ENCODE results near the gene PIK3R2.

Gene PIK3R2

GRCh38 chr19:18185538-18185937 is 32.6 kb downstream of the PIK3R2 start:
- TF ChIP-seq, protein P1, sequence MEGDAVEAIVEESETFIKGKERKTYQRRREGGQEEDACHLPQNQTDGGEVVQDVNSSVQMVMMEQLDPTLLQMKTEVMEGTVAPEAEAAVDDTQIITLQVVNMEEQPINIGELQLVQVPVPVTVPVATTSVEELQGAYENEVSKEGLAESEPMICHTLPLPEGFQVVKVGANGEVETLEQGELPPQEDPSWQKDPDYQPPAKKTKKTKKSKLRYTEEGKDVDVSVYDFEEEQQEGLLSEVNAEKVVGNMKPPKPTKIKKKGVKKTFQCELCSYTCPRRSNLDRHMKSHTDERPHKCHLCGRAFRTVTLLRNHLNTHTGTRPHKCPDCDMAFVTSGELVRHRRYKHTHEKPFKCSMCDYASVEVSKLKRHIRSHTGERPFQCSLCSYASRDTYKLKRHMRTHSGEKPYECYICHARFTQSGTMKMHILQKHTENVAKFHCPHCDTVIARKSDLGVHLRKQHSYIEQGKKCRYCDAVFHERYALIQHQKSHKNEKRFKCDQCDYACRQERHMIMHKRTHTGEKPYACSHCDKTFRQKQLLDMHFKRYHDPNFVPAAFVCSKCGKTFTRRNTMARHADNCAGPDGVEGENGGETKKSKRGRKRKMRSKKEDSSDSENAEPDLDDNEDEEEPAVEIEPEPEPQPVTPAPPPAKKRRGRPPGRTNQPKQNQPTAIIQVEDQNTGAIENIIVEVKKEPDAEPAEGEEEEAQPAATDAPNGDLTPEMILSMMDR (IDR thresholded peaks at IDR 0.05; ENCODE audit: unreplicated experiment in 3 of 3), result no peak
- no peaks in the 10 kb centered on the region for H3K4me1 Mint-ChIP-seq
- no peaks in the 10 kb centered on the region for H3K36me3 Mint-ChIP-seq (ENCODE audit: low read depth)
- H3K27ac Mint-ChIP-seq, result no peak overlapping the region
- H3K9me3 Mint-ChIP-seq, result no peaks in the 10 kb centered on the region
- no peaks in the 10 kb centered on the region for H3K27me3 Mint-ChIP-seq (ENCODE audit: low read depth)
- H3K4me3 Mint-ChIP-seq, result no peak overlapping the region

- H3K27ac Mint-ChIP-seq, result no peak overlapping the region
- no peaks in the 10 kb centered on the region for H3K27me3 Mint-ChIP-seq (ENCODE audit: low read depth)
- no peaks in the 10 kb centered on the region for H3K36me3 Mint-ChIP-seq (ENCODE audit: low read depth)
- no peak overlapping the region for H3K4me3 Mint-ChIP-seq
- TF ChIP-seq, protein P1 (IDR thresholded peaks at IDR 0.05; ENCODE audit: unreplicated experiment in 3 of 3), result no peak
- H3K9me3 Mint-ChIP-seq, result no peaks in the 10 kb centered on the region
- H3K4me1 Mint-ChIP-seq, result peaks cover 14% of the 10 kb centered on the region
Observed at GRCh38 chr19:18190278-18190677, 37.3 kb downstream of the PIK3R2 start.

DNA sequence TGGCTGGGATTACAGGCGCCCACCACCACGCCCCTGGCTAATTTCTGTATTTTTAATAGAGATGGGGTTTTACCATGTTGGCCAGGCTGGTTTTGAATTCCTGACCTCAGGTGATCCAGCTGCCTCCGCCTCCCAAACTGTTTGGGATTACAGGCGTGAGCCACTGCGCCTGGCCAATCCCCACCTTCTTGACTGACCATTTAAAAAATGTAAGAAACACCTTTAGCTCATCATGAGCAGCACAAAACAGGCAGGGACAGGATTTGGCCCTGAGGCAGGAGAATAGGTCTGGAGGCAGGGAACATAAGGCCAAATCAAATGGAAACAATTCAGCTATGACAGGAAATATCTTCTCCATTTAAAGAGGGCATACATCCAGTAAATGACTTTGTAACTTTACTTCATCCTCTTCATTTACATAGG is 38.7 kb downstream of the PIK3R2 start:
- Mint-ChIP-seq H3K36me3 (ENCODE audit: low read depth) (no peaks in the 10 kb centered on the region), H3K27ac (peak overlapping the region; percentile 95 to 97 (median 95)), H3K4me1 (peaks cover 14% of the 10 kb centered on the region), H3K4me3 (peak overlapping the region; percentile 86 to 89 (median 86)), H3K27me3 (ENCODE audit: low read depth) (no peaks in the 10 kb centered on the region), H3K9me3 (no peaks in the 10 kb centered on the region)
- TF ChIP-seq, protein P1 (IDR thresholded peaks at IDR 0.05; ENCODE audit: unreplicated experiment in 3 of 3), result no peak

GRCh38 chr19:18192673-18193387 is 39.9 kb downstream of the PIK3R2 start, which contains the start of gene MPV17L2:
Gene MPV17L2 (plus strand): TSS chr19:18193218. CDS start chr19:18193282, 64 bp downstream.
- Mint-ChIP-seq H3K4me3 (peak within 1 kb of the TSS; percentile 86 to 89 (median 86)), H3K27me3 (ENCODE audit: low read depth) (no peaks in the 10 kb centered on the region), H3K27ac (peak within 1 kb of the TSS; percentile 95 to 97 (median 95)), H3K4me1 (peaks cover 14% of the 10 kb centered on the region), H3K9me3 (no peaks in the 10 kb centered on the region), H3K36me3 (ENCODE audit: low read depth) (no peaks in the 10 kb centered on the region)
- TF ChIP-seq, protein P1 (IDR thresholded peaks at IDR 0.05; ENCODE audit: unreplicated experiment in 3 of 3), result no peak

- Mint-ChIP-seq H3K9me3 (no peaks in the 10 kb centered on the region), H3K36me3 (ENCODE audit: low read depth) (peaks cover 7% of the 10 kb centered on the region), H3K4me1 (peaks cover 14% of the 10 kb centered on the region), H3K27me3 (ENCODE audit: low read depth) (no peaks in the 10 kb centered on the region), H3K4me3 (peak overlapping the region; percentile 86 to 89 (median 86)), H3K27ac (peak overlapping the region in 1 of 3 experiments; percentile 97)
- TF ChIP-seq, protein P1 (IDR thresholded peaks at IDR 0.05; ENCODE audit: unreplicated experiment in 3 of 3), result peak in 1 of 3 experiments; percentile 11
Observed at GRCh38 chr19:18193388-18194180, 40.6 kb downstream of the PIK3R2 start.
